Activated T-cell treated with anti-CD3 and anti-CD28 coated beads, Interleukin-2, amount 50 U/mL, for 1 hour (primary cell): ENCODE results near the gene POU2F1.

ENCODE experiments used
- DNase-seq: peaks from one replicate; pipeline ENCODE4 v3.0.0-alpha.2; 2020

POU2F1 gene

GRCh38 chr1:167472752-167473521 is 252.3 kb downstream of the POU2F1 start:
- peak; percentile 35 for DNase-seq

GRCh38 chr1:167473761-167474160 is 253.1 kb downstream of the POU2F1 start:
- peak; percentile 26 for DNase-seq

GRCh38 chr1:167474191-167474641 is 253.5 kb downstream of the POU2F1 start:
- peak; percentile 57 for DNase-seq

DNA sequence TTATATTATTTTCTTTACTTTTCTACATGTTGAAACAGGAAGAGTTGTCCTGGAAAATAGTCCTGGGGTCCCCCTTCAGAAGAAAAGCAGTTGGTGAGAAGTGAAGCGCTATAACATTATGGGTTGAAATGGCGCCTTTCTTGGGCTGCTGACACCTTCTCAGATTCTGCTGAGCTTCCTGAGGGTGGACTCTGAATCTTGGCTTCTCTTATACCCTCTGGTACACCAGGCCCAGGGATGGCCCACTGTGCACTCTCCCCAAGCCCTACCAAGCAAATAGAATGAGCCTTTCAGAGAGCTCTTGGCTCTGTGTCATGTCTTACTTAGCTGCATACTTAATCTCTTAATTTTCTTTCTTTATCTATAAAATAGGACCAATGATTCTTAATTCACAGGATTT is 255.4 kb downstream of the POU2F1 start:
- peak; percentile 15 for DNase-seq
